ENCODE measurements around the gene NCAM1. TPM values are rescaled to one million over a fixed set of nuclear protein-coding genes. Genes with fewer than 3 reads are reported as not detected.
"Not testable (repeated sequence)": the region's sequence is repeated elsewhere in the genome, so short reads cannot be mapped to it uniquely, and the experiment has no call there.

Gene NCAM1
- total RNA-seq, 1 donor from 2014 or later = 3.5 TPM

DNA sequence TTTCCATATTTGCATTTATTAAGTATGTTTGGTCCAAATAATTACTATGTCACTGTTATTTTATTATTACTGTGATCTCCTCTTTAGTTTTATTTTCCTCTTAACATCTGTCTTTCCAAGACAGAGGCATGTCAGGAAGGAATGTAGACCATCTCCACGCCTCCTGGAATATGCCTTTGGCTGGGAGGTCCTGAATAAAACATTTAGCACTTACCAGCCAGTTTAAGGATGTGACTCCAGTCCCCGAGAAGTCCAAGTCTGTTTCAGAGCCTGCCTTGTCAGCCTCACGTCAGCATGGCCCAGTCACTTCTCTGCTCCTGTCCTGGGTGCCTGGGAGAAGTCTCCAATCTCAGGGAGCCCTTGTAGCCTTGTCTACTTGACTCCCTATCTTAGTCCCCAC lies 74.5 kb downstream of the NCAM1 start:
- intact Hi-C loops (cut with DNase I) = no loop called here
- no peaks in the 10 kb centered on the region for H3K4me1 ChIP-seq
- H3K27me3 ChIP-seq (ENCODE audit: low read depth) = no peaks in the 10 kb centered on the region
- H3K9me3 ChIP-seq = no peaks in the 10 kb centered on the region
- no peak for DNase-seq
- H3K27ac ChIP-seq = no peak overlapping the region
- no peak overlapping the region for H3K4me3 ChIP-seq
- TF ChIP-seq, protein P1, sequence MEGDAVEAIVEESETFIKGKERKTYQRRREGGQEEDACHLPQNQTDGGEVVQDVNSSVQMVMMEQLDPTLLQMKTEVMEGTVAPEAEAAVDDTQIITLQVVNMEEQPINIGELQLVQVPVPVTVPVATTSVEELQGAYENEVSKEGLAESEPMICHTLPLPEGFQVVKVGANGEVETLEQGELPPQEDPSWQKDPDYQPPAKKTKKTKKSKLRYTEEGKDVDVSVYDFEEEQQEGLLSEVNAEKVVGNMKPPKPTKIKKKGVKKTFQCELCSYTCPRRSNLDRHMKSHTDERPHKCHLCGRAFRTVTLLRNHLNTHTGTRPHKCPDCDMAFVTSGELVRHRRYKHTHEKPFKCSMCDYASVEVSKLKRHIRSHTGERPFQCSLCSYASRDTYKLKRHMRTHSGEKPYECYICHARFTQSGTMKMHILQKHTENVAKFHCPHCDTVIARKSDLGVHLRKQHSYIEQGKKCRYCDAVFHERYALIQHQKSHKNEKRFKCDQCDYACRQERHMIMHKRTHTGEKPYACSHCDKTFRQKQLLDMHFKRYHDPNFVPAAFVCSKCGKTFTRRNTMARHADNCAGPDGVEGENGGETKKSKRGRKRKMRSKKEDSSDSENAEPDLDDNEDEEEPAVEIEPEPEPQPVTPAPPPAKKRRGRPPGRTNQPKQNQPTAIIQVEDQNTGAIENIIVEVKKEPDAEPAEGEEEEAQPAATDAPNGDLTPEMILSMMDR (IDR thresholded peaks at IDR 0.05) = no peak
- no peaks in the 10 kb centered on the region for H3K36me3 ChIP-seq
- no peak for ATAC-seq

DNA sequence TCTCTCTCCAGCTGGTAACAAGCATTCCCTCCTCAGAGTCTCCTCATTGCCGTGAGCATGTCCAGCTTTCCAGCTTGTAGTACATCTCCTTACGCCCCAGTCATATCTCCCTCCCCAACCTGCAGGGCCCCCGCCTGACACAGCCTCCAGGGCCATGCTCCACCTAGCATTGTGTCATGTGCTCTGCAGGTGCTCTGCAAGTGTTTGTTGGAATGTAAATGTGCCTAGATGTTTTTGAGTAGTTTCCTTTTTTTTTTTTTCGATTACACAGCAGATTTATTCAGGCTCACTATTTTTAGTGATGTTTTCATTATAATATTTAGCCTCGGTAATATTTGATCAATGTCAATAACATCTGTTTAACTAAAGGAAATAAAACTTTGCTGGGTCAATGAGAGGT lies 82.5 kb downstream of the NCAM1 start:
- TF ChIP-seq, protein P1 (IDR thresholded peaks at IDR 0.05) = no peak
- ATAC-seq = no peak
- no peak overlapping the region for H3K27ac ChIP-seq
- no peaks in the 10 kb centered on the region for H3K36me3 ChIP-seq
- no peaks in the 10 kb centered on the region for H3K27me3 ChIP-seq (ENCODE audit: low read depth)
- intact Hi-C loops (cut with DNase I) = no loop called here
- no peaks in the 10 kb centered on the region for H3K9me3 ChIP-seq
- no peak for DNase-seq
- H3K4me1 ChIP-seq = no peaks in the 10 kb centered on the region
- no peak overlapping the region for H3K4me3 ChIP-seq

DNA sequence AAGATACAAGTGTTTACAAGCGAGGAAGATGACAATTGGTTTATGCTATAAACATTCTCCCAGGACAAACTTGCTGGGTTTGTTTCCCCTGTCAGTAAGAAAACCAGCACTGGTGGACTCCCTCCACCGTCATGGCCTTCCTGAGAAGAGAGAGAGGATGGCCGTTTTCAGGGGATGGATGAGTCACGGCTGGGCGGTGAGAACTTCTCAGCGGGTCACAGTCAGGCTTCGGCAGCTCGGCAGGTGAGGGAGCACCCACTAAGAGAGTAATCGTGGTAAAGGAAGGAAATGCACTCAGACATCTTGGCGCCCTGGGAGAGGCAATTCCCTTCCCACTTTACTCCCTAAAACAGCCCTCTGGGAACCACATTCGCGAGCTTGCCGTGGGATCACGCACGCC lies 83.9 kb downstream of the NCAM1 start:
- no peak for ATAC-seq
- H3K27me3 ChIP-seq (ENCODE audit: low read depth) = no peaks in the 10 kb centered on the region
- intact Hi-C loops (cut with DNase I) = no loop called here
- DNase-seq = no peak
- H3K4me3 ChIP-seq = no peak overlapping the region
- H3K9me3 ChIP-seq = no peaks in the 10 kb centered on the region
- no peaks in the 10 kb centered on the region for H3K36me3 ChIP-seq
- TF ChIP-seq, protein P1 (IDR thresholded peaks at IDR 0.05) = no peak
- no peak overlapping the region for H3K27ac ChIP-seq
- H3K4me1 ChIP-seq = no peaks in the 10 kb centered on the region

DNA sequence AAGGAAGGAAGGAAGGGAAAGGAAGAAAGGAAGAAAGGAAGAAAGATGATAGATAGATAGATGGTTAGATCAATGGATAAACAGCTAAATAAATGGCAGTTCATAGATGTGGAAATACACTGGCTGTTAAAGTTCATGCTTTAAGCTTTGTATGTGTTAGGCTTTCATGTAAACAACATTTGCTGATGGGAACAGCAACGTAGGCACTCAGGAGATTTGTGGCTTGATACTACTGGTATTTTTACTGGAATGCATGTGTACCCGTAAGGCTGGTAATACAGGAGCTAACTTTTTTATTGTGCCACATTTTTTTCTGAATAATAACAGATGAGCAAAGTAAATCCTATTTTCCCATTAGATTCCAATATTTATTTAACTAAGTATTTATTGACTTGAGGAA lies 85.6 kb downstream of the NCAM1 start:
- no peak overlapping the region for H3K4me3 ChIP-seq
- H3K36me3 ChIP-seq = no peaks in the 10 kb centered on the region
- ATAC-seq (no peak), DNase-seq (no peak)
- no peaks in the 10 kb centered on the region for H3K4me1 ChIP-seq
- H3K27me3 ChIP-seq (ENCODE audit: low read depth) = no peaks in the 10 kb centered on the region
- TF ChIP-seq, protein P1 (IDR thresholded peaks at IDR 0.05) = no peak
- H3K27ac ChIP-seq = no peak overlapping the region
- H3K9me3 ChIP-seq = no peaks in the 10 kb centered on the region
- intact Hi-C loops (cut with DNase I) = no loop called here

DNA sequence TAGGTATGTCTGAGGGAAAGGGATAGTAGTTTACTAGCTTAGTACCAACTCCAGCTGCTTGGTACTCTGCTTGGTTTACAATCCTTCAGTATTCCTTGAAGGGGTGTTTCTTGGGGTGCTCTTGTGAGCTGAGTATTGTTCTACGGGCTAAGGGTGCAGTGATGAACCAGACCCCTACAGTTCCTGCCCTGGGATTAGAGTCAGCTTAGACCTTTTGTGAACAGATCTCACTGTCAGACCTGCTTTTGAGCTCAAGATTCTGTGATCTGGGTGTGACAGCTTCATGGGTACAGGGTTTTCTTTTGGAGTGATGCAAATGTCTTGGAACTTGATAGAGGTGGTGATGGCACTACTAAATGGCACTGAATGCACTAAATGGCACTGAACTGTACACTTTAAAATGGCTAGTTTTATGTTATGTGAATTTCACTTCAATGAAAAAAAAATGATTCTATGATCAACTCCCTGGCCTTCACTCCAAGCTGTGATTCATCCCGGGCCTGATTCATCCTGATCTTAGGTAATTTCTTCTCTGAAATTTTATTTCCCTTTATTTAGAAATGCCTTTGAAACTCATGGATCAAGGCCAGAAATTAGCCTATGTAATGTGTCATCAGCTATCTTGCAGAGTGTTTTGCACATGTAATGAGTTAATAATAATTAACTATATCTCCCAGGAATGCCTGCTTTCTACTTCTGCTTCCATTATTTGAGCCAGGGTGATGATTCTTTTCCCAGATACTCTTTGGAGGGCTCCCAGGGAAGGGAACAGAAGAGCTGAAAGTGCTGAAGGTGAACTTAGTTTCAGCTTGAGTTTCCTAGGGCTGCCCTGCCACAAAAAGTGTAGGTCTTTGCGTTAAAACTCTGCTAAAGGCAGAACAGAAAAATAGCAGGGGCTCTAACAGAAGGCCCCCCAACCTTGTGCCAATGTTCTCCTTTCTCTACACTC lies 87.9 kb downstream of the NCAM1 start:
- ATAC-seq (no peak), DNase-seq (no peak)
- Histone ChIP-seq H3K27ac (no peak overlapping the region), H3K36me3 (no peaks in the 10 kb centered on the region), H3K9me3 (no peaks in the 10 kb centered on the region), H3K4me1 (no peaks in the 10 kb centered on the region), H3K27me3 (ENCODE audit: low read depth) (no peaks in the 10 kb centered on the region), H3K4me3 (no peak overlapping the region)
- TF ChIP-seq, protein P1 (IDR thresholded peaks at IDR 0.05) = no peak
- intact Hi-C loops (cut with DNase I) = no loop called here

DNA sequence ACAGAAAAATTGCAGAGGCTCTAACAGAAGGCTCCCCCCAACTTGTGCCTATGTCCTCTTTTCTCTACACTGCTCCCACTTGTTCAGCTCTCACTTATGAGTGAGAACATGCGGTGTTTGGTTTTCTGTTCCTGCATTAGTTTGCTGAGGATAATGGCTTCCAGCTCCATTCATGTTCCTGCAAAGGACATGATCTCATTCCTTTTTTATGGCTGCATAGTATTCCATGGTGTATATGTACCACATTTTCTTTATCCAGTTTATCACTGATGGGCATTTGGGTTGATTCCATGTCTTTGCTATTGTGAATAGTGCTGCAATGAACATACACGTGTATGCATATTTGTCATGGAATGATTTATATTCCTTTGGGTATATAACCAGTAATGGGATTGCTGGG lies 91.8 kb downstream of the NCAM1 start:
- DNase-seq; H3K4me3 ChIP-seq; ATAC-seq; H3K4me1 ChIP-seq; H3K27me3 ChIP-seq (ENCODE audit: low read depth); H3K9me3 ChIP-seq; H3K36me3 ChIP-seq; intact Hi-C loops (cut with DNase I); H3K27ac ChIP-seq: not testable (repeated sequence)
